Measurements from ENCODE around the gene BDH1.

BDH1 gene

DNA sequence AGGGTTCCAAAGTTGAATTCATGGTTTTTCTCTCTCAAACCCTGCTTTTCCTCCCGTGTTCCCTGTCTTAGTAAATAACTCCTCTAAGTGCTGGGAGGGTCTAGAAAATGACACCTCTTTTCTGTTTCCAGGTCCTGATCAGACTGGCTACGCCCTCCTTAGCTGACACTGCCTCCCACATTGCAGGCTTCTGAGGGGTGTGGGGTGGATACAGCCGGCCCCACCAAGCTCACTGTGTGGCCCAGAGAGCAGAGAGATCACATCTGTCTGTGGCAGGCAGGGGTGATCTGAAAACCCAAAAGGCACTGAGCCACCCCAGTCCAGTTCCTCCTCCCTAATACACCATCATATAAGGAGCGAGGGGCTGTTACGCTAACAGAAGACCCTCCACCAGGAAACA, 62.7 kb downstream of the BDH1 start:
- H3K36me3 ChIP-seq (ENCODE audit: control insufficient read depth in 4 of 4, insufficient read depth in 4 of 4, low read length in 3 of 4), result no peaks in the 10 kb centered on the region
- H3K27ac ChIP-seq (ENCODE audit: insufficient read depth in 1 of 2, low read depth in 1 of 2, low read length in 2 of 2, poor library complexity in 1 of 2, severe bottlenecking in 2 of 2), result no peak overlapping the region
- DNase-seq, result no peak
- CTCF ChIA-PET, result no interaction called here
- WGBS (ENCODE audit: insufficient coverage), result 93% methylated on average over 3 of the region's 5 CpGs
- H3K27me3 ChIP-seq (replicated peaks in 2 of 5; ENCODE audit: control insufficient read depth in 4 of 5, insufficient read depth in 5 of 5, low read length in 4 of 5), result peaks cover 0 to 4% (median 0%) of the 10 kb centered on the region in 5 experiments
- no peaks in the 10 kb centered on the region for H3K9me3 ChIP-seq (ENCODE audit: control extremely low read depth in 1 of 5, control insufficient read depth in 4 of 5, insufficient read depth in 2 of 5, low read depth in 1 of 5, low read length in 4 of 5)
- no peaks in the 10 kb centered on the region for H3K4me1 ChIP-seq (ENCODE audit: control extremely low read depth in 1 of 4, control insufficient read depth in 4 of 4, insufficient read depth in 4 of 4, low read length in 3 of 4)
- H3K4me3 ChIP-seq (ENCODE audit: control insufficient read depth in 1 of 7, extremely low read depth in 1 of 7, insufficient read depth in 4 of 7, low read depth in 2 of 7, low read length in 6 of 7), result no peak overlapping the region
- POLR2A ChIA-PET, result no interaction called here

DNA sequence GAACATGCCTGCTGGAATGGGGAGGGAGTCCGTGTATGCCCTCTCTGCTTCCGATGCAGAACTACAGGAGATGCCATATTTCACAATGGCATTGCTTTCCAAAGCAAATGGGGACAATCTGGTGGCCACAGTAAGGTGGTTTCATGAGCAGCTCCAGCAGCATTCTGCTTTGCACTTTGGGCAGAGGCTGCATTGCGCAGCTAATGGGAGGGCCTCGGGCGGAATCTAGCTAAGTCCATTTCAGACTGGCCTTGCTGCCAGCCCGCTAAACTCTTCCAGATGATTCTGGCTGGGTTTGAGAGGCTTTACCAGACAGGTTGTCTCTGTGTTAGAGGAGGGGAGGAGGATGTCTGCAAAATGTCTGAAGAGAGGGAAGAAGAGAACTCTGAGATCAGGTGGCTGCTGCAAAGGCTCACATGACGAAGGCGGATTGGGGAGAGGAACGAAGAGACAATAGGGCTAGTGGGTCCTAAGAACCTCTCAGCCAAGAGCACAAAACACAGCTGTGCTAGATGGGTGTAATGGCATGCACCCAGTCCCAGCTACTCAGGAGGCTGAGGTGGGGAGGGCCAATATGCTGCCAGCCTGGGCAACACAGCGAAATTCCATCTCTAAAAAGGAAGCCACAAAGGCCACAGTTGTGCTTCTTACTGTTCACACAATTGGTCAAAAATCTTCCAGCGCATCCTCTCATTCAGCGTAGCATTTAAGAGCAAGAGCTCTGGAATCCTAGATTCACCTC, 63.7 kb downstream of the BDH1 start:
- no peaks in the 10 kb centered on the region for H3K9me3 ChIP-seq (ENCODE audit: control extremely low read depth in 1 of 5, control insufficient read depth in 4 of 5, insufficient read depth in 2 of 5, low read depth in 1 of 5, low read length in 4 of 5)
- no peaks in the 10 kb centered on the region for H3K4me1 ChIP-seq (ENCODE audit: control extremely low read depth in 1 of 4, control insufficient read depth in 4 of 4, insufficient read depth in 4 of 4, low read length in 3 of 4)
- H3K4me3 ChIP-seq (ENCODE audit: control insufficient read depth in 1 of 7, extremely low read depth in 1 of 7, insufficient read depth in 4 of 7, low read depth in 2 of 7, low read length in 6 of 7), result no peak overlapping the region
- ChIA-PET CTCF (no interaction called here), POLR2A (no interaction called here)
- no peak overlapping the region for H3K27ac ChIP-seq (ENCODE audit: insufficient read depth in 1 of 2, low read depth in 1 of 2, low read length in 2 of 2, poor library complexity in 1 of 2, severe bottlenecking in 2 of 2)
- WGBS (ENCODE audit: insufficient coverage), result 93% methylated on average over 12 of the region's 12 CpGs
- DNase-seq, result no peak
- H3K27me3 ChIP-seq (replicated peaks in 2 of 5; ENCODE audit: control insufficient read depth in 4 of 5, insufficient read depth in 5 of 5, low read length in 4 of 5), result peaks cover 0 to 4% (median 0%) of the 10 kb centered on the region in 5 experiments
- no peaks in the 10 kb centered on the region for H3K36me3 ChIP-seq (ENCODE audit: control insufficient read depth in 4 of 4, insufficient read depth in 4 of 4, low read length in 3 of 4)

- H3K27me3 ChIP-seq (replicated peaks in 2 of 5; ENCODE audit: control insufficient read depth in 4 of 5, insufficient read depth in 5 of 5, low read length in 4 of 5), result peaks cover 0 to 4% (median 0%) of the 10 kb centered on the region in 5 experiments
- ChIA-PET POLR2A (no interaction called here), CTCF (no interaction called here)
- DNase-seq, result no peak
- no peaks in the 10 kb centered on the region for H3K9me3 ChIP-seq (ENCODE audit: control extremely low read depth in 1 of 5, control insufficient read depth in 4 of 5, insufficient read depth in 2 of 5, low read depth in 1 of 5, low read length in 4 of 5)
- no peak overlapping the region for H3K27ac ChIP-seq (ENCODE audit: insufficient read depth in 1 of 2, low read depth in 1 of 2, low read length in 2 of 2, poor library complexity in 1 of 2, severe bottlenecking in 2 of 2)
- no peaks in the 10 kb centered on the region for H3K4me1 ChIP-seq (ENCODE audit: control extremely low read depth in 1 of 4, control insufficient read depth in 4 of 4, insufficient read depth in 4 of 4, low read length in 3 of 4)
- no peak overlapping the region for H3K4me3 ChIP-seq (ENCODE audit: control insufficient read depth in 1 of 7, extremely low read depth in 1 of 7, insufficient read depth in 4 of 7, low read depth in 2 of 7, low read length in 6 of 7)
- H3K36me3 ChIP-seq (ENCODE audit: control insufficient read depth in 4 of 4, insufficient read depth in 4 of 4, low read length in 3 of 4), result no peaks in the 10 kb centered on the region
- 94% methylated on average over 2 of the region's 7 CpGs for WGBS (ENCODE audit: insufficient coverage)
Measured at GRCh38 chr3:197491478-197491877, 64.3 kb downstream of the BDH1 start.

- POLR2A ChIA-PET, result no interaction called here
- DNase-seq, result no peak
- no peaks in the 10 kb centered on the region for H3K9me3 ChIP-seq (ENCODE audit: control extremely low read depth in 1 of 5, control insufficient read depth in 4 of 5, insufficient read depth in 2 of 5, low read depth in 1 of 5, low read length in 4 of 5)
- H3K27me3 ChIP-seq (replicated peaks in 2 of 5; ENCODE audit: control insufficient read depth in 4 of 5, insufficient read depth in 5 of 5, low read length in 4 of 5), result peaks cover 0 to 4% (median 0%) of the 10 kb centered on the region in 5 experiments
- CTCF ChIA-PET, result no interaction called here
- 91% methylated on average over 11 of the region's 13 CpGs for WGBS (ENCODE audit: insufficient coverage)
- H3K36me3 ChIP-seq (ENCODE audit: control insufficient read depth in 4 of 4, insufficient read depth in 4 of 4, low read length in 3 of 4), result no peaks in the 10 kb centered on the region
- H3K27ac ChIP-seq (ENCODE audit: insufficient read depth in 1 of 2, low read depth in 1 of 2, low read length in 2 of 2, poor library complexity in 1 of 2, severe bottlenecking in 2 of 2), result no peak overlapping the region
- no peaks in the 10 kb centered on the region for H3K4me1 ChIP-seq (ENCODE audit: control extremely low read depth in 1 of 4, control insufficient read depth in 4 of 4, insufficient read depth in 4 of 4, low read length in 3 of 4)
- H3K4me3 ChIP-seq (ENCODE audit: control insufficient read depth in 1 of 7, extremely low read depth in 1 of 7, insufficient read depth in 4 of 7, low read depth in 2 of 7, low read length in 6 of 7), result no peak overlapping the region
Measured at GRCh38 chr3:197490098-197491058, 65.4 kb downstream of the BDH1 start.

DNA sequence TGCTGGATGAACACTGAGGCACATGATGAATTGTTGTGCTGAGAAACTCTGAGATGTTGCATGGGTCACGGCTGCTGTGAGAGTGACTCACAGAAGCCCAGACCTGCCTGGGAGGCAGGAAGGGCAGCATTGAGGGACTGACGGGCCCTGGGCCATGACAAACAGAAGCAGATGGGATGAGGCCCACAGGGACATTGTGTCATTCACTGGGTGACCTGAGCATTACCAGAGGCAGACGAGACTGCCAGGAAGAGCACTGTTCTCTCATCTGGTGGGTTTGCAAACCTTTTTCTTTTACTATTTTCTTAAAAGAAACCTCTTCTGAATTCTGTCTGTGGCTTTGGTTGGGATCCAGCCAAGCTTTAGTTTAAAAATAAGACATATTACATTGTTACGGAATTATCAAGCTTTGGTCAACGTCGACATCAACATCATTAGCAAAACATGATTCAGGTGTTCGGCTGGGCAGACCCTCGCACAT, 67.8 kb downstream of the BDH1 start:
- Histone ChIP-seq H3K4me1 (ENCODE audit: control extremely low read depth in 1 of 4, control insufficient read depth in 4 of 4, insufficient read depth in 4 of 4, low read length in 3 of 4) (peaks cover 0 to 5% (median 2%) of the 10 kb centered on the region in 4 experiments), H3K27me3 (replicated peaks in 2 of 5; ENCODE audit: control insufficient read depth in 4 of 5, insufficient read depth in 5 of 5, low read length in 4 of 5) (no peaks in the 10 kb centered on the region), H3K27ac (ENCODE audit: insufficient read depth in 1 of 2, low read depth in 1 of 2, low read length in 2 of 2, poor library complexity in 1 of 2, severe bottlenecking in 2 of 2) (no peak overlapping the region), H3K4me3 (ENCODE audit: control insufficient read depth in 1 of 7, extremely low read depth in 1 of 7, insufficient read depth in 4 of 7, low read depth in 2 of 7, low read length in 6 of 7) (no peak overlapping the region), H3K9me3 (ENCODE audit: control extremely low read depth in 1 of 5, control insufficient read depth in 4 of 5, insufficient read depth in 2 of 5, low read depth in 1 of 5, low read length in 4 of 5) (no peaks in the 10 kb centered on the region), H3K36me3 (ENCODE audit: control insufficient read depth in 4 of 4, insufficient read depth in 4 of 4, low read length in 3 of 4) (no peaks in the 10 kb centered on the region)
- ChIA-PET POLR2A (no interaction called here), CTCF (no interaction called here)
- peak in 1 of 3 donors; percentile 13 for DNase-seq
- WGBS (ENCODE audit: insufficient coverage), result 57% methylated on average over 8 of the region's 8 CpGs

DNA sequence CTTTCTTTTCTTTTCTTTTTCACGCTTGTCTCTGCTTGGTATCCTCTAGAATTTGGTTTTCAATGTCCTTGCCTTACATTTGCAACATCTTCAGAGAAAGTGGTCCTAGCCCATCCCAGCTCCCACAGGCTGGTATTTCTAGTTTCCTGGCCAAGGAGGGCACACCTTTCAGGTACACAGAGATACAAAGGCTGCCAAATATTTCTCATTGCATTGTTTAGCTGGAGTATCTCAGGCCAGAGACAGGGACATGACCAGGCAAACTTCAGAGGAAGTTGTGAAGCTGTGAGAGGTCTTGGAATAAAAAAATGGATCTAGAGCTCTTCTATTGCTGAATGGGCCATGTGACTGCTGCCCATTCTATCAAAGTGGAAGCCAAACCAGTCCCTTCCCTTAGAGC, 68.9 kb downstream of the BDH1 start:
- POLR2A ChIA-PET, result no interaction called here
- Histone ChIP-seq H3K27me3 (replicated peaks in 2 of 5; ENCODE audit: control insufficient read depth in 4 of 5, insufficient read depth in 5 of 5, low read length in 4 of 5) (no peaks in the 10 kb centered on the region), H3K36me3 (ENCODE audit: control insufficient read depth in 4 of 4, insufficient read depth in 4 of 4, low read length in 3 of 4) (no peaks in the 10 kb centered on the region), H3K27ac (ENCODE audit: insufficient read depth in 1 of 2, low read depth in 1 of 2, low read length in 2 of 2, poor library complexity in 1 of 2, severe bottlenecking in 2 of 2) (no peak overlapping the region), H3K4me3 (ENCODE audit: control insufficient read depth in 1 of 7, extremely low read depth in 1 of 7, insufficient read depth in 4 of 7, low read depth in 2 of 7, low read length in 6 of 7) (no peak overlapping the region), H3K9me3 (ENCODE audit: control extremely low read depth in 1 of 5, control insufficient read depth in 4 of 5, insufficient read depth in 2 of 5, low read depth in 1 of 5, low read length in 4 of 5) (no peaks in the 10 kb centered on the region), H3K4me1 (ENCODE audit: control extremely low read depth in 1 of 4, control insufficient read depth in 4 of 4, insufficient read depth in 4 of 4, low read length in 3 of 4) (peaks cover 0 to 5% (median 2%) of the 10 kb centered on the region in 4 experiments)
- CTCF ChIA-PET, result no interaction called here
- WGBS (ENCODE audit: insufficient coverage), result 100% methylated on average over 1 of the region's 1 CpG
- DNase-seq, result no peak

DNA sequence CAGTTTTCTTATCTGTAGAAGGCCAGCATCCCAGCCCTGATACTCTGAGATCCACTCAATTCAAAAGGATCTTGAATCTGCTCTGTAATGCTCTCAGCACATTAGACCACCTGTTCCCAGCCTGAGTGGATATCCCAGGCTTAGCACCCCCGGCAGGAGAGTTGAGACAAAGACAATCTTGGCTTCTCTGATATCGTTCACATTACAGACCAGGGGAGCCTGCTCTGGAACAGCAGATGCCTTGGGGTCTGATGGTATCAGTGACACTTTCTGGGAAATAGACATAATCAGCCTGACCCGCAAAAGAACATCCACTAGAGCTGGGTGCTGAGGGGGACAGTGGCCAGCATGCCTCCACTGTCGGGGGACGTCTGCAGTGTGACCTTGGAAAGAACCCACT, 70.6 kb downstream of the BDH1 start:
- H3K27ac ChIP-seq (ENCODE audit: insufficient read depth in 1 of 2, low read depth in 1 of 2, low read length in 2 of 2, poor library complexity in 1 of 2, severe bottlenecking in 2 of 2), result no peak overlapping the region
- no peak for DNase-seq
- ChIA-PET CTCF (interaction anchor here (1.0 kb wide), 1 partner anchor 12 kb away, joined by 3 read pairs; no protein-coding TSS in a partner anchor), POLR2A (no interaction called here)
- H3K9me3 ChIP-seq (ENCODE audit: control extremely low read depth in 1 of 5, control insufficient read depth in 4 of 5, insufficient read depth in 2 of 5, low read depth in 1 of 5, low read length in 4 of 5), result no peaks in the 10 kb centered on the region
- H3K27me3 ChIP-seq (replicated peaks in 2 of 5; ENCODE audit: control insufficient read depth in 4 of 5, insufficient read depth in 5 of 5, low read length in 4 of 5), result peaks cover 0 to 3% (median 0%) of the 10 kb centered on the region in 5 experiments
- WGBS (ENCODE audit: insufficient coverage), result 88% methylated on average over 5 of the region's 5 CpGs
- H3K4me3 ChIP-seq (ENCODE audit: control insufficient read depth in 1 of 7, extremely low read depth in 1 of 7, insufficient read depth in 4 of 7, low read depth in 2 of 7, low read length in 6 of 7), result no peak overlapping the region
- H3K36me3 ChIP-seq (ENCODE audit: control insufficient read depth in 4 of 4, insufficient read depth in 4 of 4, low read length in 3 of 4), result no peaks in the 10 kb centered on the region
- H3K4me1 ChIP-seq (ENCODE audit: control extremely low read depth in 1 of 4, control insufficient read depth in 4 of 4, insufficient read depth in 4 of 4, low read length in 3 of 4), result peaks cover 0 to 5% (median 2%) of the 10 kb centered on the region in 4 experiments
